Mucosa of stomach (tissue), 1 donor: ENCODE results near the gene FLYWCH1.

ENCODE experiments used
- H3K27me3 ChIP-seq: one replicate; pipeline ENCODE4 v1.7.0; 2013; ENCODE audit warnings: mild to moderate bottlenecking, low read length; ENCODE audit not compliant: control insufficient read depth, insufficient read depth
- H3K36me3 ChIP-seq: one replicate; pipeline ENCODE4 v1.7.0; 2013; ENCODE audit warnings: low read length; ENCODE audit not compliant: control insufficient read depth, insufficient read depth
- H3K4me1 ChIP-seq: one replicate; pipeline ENCODE4 v1.7.0; 2013; ENCODE audit warnings: mild to moderate bottlenecking, low read length; ENCODE audit not compliant: control insufficient read depth, insufficient read depth
- H3K4me3 ChIP-seq: one replicate; pipeline ENCODE4 v1.7.0; 2013; ENCODE audit warnings: low read length
- H3K9ac ChIP-seq: one replicate; pipeline ENCODE4 v1.7.0; 2013; ENCODE audit warnings: mild to moderate bottlenecking, low read length, moderate library complexity
- H3K9me3 ChIP-seq: one replicate; pipeline ENCODE4 v1.7.0; 2013; ENCODE audit warnings: mild to moderate bottlenecking, low read length, moderate library complexity; ENCODE audit not compliant: control insufficient read depth
- donor health status: Pancreatic carcinoma.

FLYWCH1 gene

GRCh38 chr16:2970563-2970962 is 58.8 kb downstream of the FLYWCH1 start:
- Histone ChIP-seq H3K9me3 (no peaks in the 10 kb centered on the region), H3K4me3 (peak overlapping the region; percentile 14), H3K27me3 (peaks cover 42% of the 10 kb centered on the region), H3K36me3 (no peaks in the 10 kb centered on the region), H3K4me1 (peaks cover 30% of the 10 kb centered on the region), H3K9ac (peak overlapping the region; percentile 55)

- Histone ChIP-seq H3K36me3 (no peaks in the 10 kb centered on the region), H3K9ac (no peak overlapping the region), H3K4me3 (peak overlapping the region; percentile 14), H3K4me1 (peaks cover 30% of the 10 kb centered on the region), H3K9me3 (no peaks in the 10 kb centered on the region), H3K27me3 (peaks cover 34% of the 10 kb centered on the region)
Observed at GRCh38 chr16:2971134-2971984, 59.6 kb downstream of the FLYWCH1 start.

GRCh38 chr16:2971985-2972784 is 60.5 kb downstream of the FLYWCH1 start:
- peaks cover 26% of the 10 kb centered on the region for H3K27me3 ChIP-seq
- peaks cover 31% of the 10 kb centered on the region for H3K4me1 ChIP-seq
- no peak overlapping the region for H3K4me3 ChIP-seq
- no peak overlapping the region for H3K9ac ChIP-seq
- H3K36me3 ChIP-seq = no peaks in the 10 kb centered on the region
- no peaks in the 10 kb centered on the region for H3K9me3 ChIP-seq

- H3K27me3 ChIP-seq = peaks cover 17% of the 10 kb centered on the region
- peaks cover 31% of the 10 kb centered on the region for H3K4me1 ChIP-seq
- H3K9me3 ChIP-seq = no peaks in the 10 kb centered on the region
- no peak overlapping the region for H3K4me3 ChIP-seq
- H3K9ac ChIP-seq = no peak overlapping the region
- H3K36me3 ChIP-seq = no peaks in the 10 kb centered on the region
Observed at GRCh38 chr16:2973093-2973492, 61.4 kb downstream of the FLYWCH1 start.

- Histone ChIP-seq H3K36me3 (no peaks in the 10 kb centered on the region), H3K27me3 (peaks cover 12% of the 10 kb centered on the region)
Observed at GRCh38 chr16:2973605-2974318, 62.0 kb downstream of the FLYWCH1 start.

GRCh38 chr16:2974319-2975056 is 62.8 kb downstream of the FLYWCH1 start:
- H3K4me1 ChIP-seq = peaks cover 27% of the 10 kb centered on the region
- H3K4me3 ChIP-seq = no peak overlapping the region
- no peaks in the 10 kb centered on the region for H3K36me3 ChIP-seq
- H3K9ac ChIP-seq = no peak overlapping the region
- no peaks in the 10 kb centered on the region for H3K9me3 ChIP-seq
- peaks cover 13% of the 10 kb centered on the region for H3K27me3 ChIP-seq

More at GRCh38 chr16:2973605-2974318, 62.0 kb downstream of the FLYWCH1 start:
- Histone ChIP-seq H3K9me3 (no peaks in the 10 kb centered on the region), H3K9ac (no peak overlapping the region), H3K4me3 (no peak overlapping the region), H3K4me1 (peaks cover 26% of the 10 kb centered on the region)

- Histone ChIP-seq H3K27me3 (peaks cover 9% of the 10 kb centered on the region), H3K36me3 (no peaks in the 10 kb centered on the region), H3K9ac (no peak overlapping the region), H3K4me1 (peaks cover 27% of the 10 kb centered on the region), H3K4me3 (no peak overlapping the region), H3K9me3 (no peaks in the 10 kb centered on the region)
Observed at GRCh38 chr16:2975161-2975795, 63.5 kb downstream of the FLYWCH1 start.

- H3K4me1 ChIP-seq = peaks cover 25% of the 10 kb centered on the region
- H3K9me3 ChIP-seq = no peaks in the 10 kb centered on the region
- H3K9ac ChIP-seq = no peak overlapping the region
- H3K4me3 ChIP-seq = no peak overlapping the region
- H3K36me3 ChIP-seq = no peaks in the 10 kb centered on the region
- peaks cover 3% of the 10 kb centered on the region for H3K27me3 ChIP-seq
Observed at GRCh38 chr16:2976201-2976600, 64.5 kb downstream of the FLYWCH1 start.

GRCh38 chr16:2976673-2977072 is 64.9 kb downstream of the FLYWCH1 start:
- H3K27me3 ChIP-seq = peaks cover 3% of the 10 kb centered on the region
- H3K9ac ChIP-seq = no peak overlapping the region
- H3K4me1 ChIP-seq = peaks cover 29% of the 10 kb centered on the region
- H3K4me3 ChIP-seq = no peak overlapping the region
- no peaks in the 10 kb centered on the region for H3K9me3 ChIP-seq
- no peaks in the 10 kb centered on the region for H3K36me3 ChIP-seq

GRCh38 chr16:2977440-2977839 is 65.7 kb downstream of the FLYWCH1 start:
- H3K4me1 ChIP-seq = peaks cover 30% of the 10 kb centered on the region

GRCh38 chr16:2979669-2980226 is 68.0 kb downstream of the FLYWCH1 start:
- Histone ChIP-seq H3K4me3 (peak overlapping the region; percentile 47), H3K4me1 (peaks cover 30% of the 10 kb centered on the region), H3K9me3 (no peaks in the 10 kb centered on the region), H3K36me3 (no peaks in the 10 kb centered on the region), H3K9ac (peak overlapping the region; percentile 34), H3K27me3 (peaks cover 3% of the 10 kb centered on the region)

More at GRCh38 chr16:2977440-2977839, 65.7 kb downstream of the FLYWCH1 start:
- Histone ChIP-seq H3K9me3 (no peaks in the 10 kb centered on the region), H3K36me3 (no peaks in the 10 kb centered on the region), H3K27me3 (peaks cover 3% of the 10 kb centered on the region), H3K9ac (no peak overlapping the region), H3K4me3 (no peak overlapping the region)
